Thymus (tissue), 11 donors: Measurements from ENCODE around the gene FAM89B. TPM values are rescaled to one million over a fixed set of nuclear protein-coding genes. Genes with fewer than 3 reads are reported as not detected.

Experiments used
- DNase-seq, 9 donors: peaks; one replicate each; pipeline ENCODE4 v3.0.0-alpha.2; 2013; ENCODE audit warnings: low spot score in 9 of 9, low read depth in 6 of 9, missing footprints in 1 of 9
- H3K27ac ChIP-seq, 2 donors: one replicate each; pipeline ENCODE4 v1.5.1; 2013; ENCODE audit warnings: control low read depth in 1 of 2, low read depth in 1 of 2, low read length in 1 of 2, mild to moderate bottlenecking in 1 of 2, moderate library complexity in 1 of 2
- H3K27me3 ChIP-seq, 2 donors: one replicate each; pipeline ENCODE4 v1.5.1; 2013; ENCODE audit warnings: low read length in 1 of 2; ENCODE audit not compliant: control insufficient read depth in 2 of 2, insufficient read depth in 1 of 2
- H3K36me3 ChIP-seq, 2 donors: one replicate each; pipeline ENCODE4 v1.5.1; 2013; ENCODE audit warnings: low read length in 1 of 2, mild to moderate bottlenecking in 1 of 2, moderate library complexity in 1 of 2; ENCODE audit not compliant: control insufficient read depth in 2 of 2, insufficient read depth in 2 of 2
- H3K4me1 ChIP-seq, 2 donors: one replicate each; pipeline ENCODE4 v1.5.1; 2013; ENCODE audit warnings: low read length in 2 of 2; ENCODE audit not compliant: control insufficient read depth in 2 of 2, insufficient read depth in 2 of 2
- H3K4me3 ChIP-seq, 2 donors: one replicate each; pipeline ENCODE4 v1.5.1; 2013; ENCODE audit warnings: low read length in 2 of 2, control low read depth in 1 of 2, mild to moderate bottlenecking in 1 of 2
- H3K9me3 ChIP-seq, 2 donors: one replicate each; pipeline ENCODE4 v1.5.1; 2013; ENCODE audit warnings: low read length in 1 of 2, mild to moderate bottlenecking in 1 of 2; ENCODE audit not compliant: control insufficient read depth in 2 of 2, insufficient read depth in 1 of 2
- WGBS: extraction: QIAGEN DNeasy Blood & Tissue Kit; methylation state at CpG from one replicate; pipeline ENCODE4 v1.1.7; 2013; 5-methylcytosine and 5-hydroxymethylcytosine counted together
- polyA plus RNA-seq: library from polyadenylated mRNA; stranded (reverse); fragments of 200-250 nt; gene quantifications from one replicate; pipeline ENCODE4 v1.2.3, GENCODE V29; 2013
- total RNA-seq: library from RNA; stranded (reverse); fragments of 120-200 nt; gene quantifications from one replicate; pipeline ENCODE4 v1.2.4, GENCODE V29; 2013
- donor health status: healthy.

The FAM89B gene
- total and polyA plus RNA-seq, 2 donors: 47.2 to 62.2 TPM

DNA sequence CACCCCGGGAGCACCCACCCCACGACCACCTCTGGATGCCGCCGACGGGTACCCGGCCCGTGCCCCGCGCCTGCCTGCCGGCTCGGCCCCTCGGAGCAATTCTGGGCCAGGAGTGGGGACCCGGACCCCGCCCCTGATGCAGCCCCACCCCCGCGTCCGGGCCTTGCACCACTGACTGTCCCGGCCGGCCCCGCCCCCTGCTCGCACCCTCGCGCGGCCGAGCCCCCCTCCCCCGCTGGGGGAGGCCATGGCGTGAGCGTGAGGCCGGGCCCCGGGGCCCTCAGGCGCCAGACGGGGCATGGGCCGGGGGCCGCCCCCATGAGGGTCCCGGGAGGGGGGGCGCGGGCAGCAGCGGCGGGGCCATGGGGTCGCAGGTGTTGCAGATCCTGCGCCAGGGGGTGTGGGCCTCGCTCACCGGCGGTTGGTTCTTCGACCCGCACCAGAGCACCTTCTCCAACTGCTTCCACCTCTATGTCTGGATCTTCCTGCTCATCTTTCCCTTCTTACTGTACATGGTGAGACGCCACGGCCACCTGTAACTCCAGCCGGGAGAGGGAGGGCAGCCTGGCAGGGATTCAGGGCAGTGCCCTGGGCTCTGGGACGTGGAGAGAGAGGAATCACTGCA lies 43.7 kb downstream of the FAM89B start:
- Histone ChIP-seq H3K4me1 (peaks cover 32 to 43% of the 10 kb centered on the region in 2 donors), H3K36me3 (peaks cover 51 to 61% of the 10 kb centered on the region in 2 donors), H3K27me3 (no peaks in the 10 kb centered on the region), H3K27ac (peak overlapping the region; percentile 94 to 97), H3K4me3 (peak overlapping the region; percentile 86 to 87), H3K9me3 (peaks cover 0 to 3% of the 10 kb centered on the region in 2 donors)
- no peak for DNase-seq
- WGBS: 2% methylated on average over 50 of the region's 50 CpGs

DNA sequence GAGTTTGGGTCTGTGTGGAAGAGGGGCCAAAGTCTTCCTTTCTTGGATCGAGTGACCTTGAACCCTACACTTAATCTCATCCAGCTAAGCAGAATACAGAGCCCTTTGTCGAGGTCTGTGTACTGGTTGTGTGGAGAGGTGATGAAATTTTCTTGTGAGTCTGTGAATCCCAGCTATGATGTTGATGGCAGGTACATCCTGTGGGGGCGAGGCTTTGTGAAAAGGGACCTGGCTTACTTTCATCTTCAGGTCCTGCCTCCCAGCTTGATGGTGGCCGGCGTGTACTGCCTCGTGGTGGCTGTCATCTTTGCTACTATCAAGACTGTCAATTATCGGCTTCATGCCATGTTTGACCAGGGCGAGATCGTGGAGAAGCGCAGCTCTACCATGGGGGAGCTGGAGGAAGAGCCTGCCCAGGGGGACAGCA lies 44.2 kb downstream of the FAM89B start:
- peaks cover 0 to 3% of the 10 kb centered on the region in 2 donors for H3K9me3 ChIP-seq
- no peaks in the 10 kb centered on the region for H3K27me3 ChIP-seq
- peaks cover 56 to 62% of the 10 kb centered on the region in 2 donors for H3K36me3 ChIP-seq
- peak overlapping the region; percentile 86 to 87 for H3K4me3 ChIP-seq
- whole genome bisulfite sequencing: 82% methylated on average over 10 of the region's 10 CpGs
- peaks cover 29 to 38% of the 10 kb centered on the region in 2 donors for H3K4me1 ChIP-seq
- DNase-seq: no peak
- peak overlapping the region in 1 of 2 donors; percentile 53 for H3K27ac ChIP-seq

DNA sequence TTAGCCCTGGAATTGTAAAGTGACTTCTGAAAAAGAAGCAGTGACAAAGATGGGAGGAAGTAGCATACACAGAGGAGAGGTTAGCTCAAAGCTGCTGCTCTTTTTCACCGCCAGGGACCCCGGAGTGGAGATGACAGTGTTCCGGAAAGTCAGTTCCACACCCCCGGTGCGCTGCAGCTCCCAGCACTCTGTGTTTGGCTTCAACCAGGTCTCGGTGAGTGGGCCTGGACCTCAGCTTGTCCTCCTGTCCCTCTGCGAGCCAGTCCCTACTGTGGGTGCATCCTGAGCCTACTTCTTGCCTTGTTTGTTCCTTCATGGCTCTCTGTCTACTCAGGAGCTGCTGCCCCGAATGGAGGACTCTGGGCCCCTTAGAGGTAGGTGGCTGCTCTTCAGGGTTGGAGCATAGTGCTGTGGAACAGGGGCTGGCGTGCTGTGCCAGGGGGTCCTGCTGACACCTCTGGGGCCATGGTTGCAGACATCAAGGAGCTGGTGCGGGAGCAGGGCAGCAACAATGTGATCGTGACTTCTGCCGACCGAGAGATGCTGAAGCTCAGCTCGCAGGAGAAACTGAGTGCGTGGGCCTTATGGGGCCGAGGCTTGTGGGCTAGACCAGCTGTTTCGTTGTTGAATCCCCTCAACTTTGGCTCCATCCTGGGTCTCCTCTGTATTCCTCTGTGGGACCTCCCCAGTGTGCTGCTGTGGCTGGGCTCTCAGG lies 45.0 kb downstream of the FAM89B start:
- peaks cover 23 to 31% of the 10 kb centered on the region in 2 donors for H3K4me1 ChIP-seq

DNA sequence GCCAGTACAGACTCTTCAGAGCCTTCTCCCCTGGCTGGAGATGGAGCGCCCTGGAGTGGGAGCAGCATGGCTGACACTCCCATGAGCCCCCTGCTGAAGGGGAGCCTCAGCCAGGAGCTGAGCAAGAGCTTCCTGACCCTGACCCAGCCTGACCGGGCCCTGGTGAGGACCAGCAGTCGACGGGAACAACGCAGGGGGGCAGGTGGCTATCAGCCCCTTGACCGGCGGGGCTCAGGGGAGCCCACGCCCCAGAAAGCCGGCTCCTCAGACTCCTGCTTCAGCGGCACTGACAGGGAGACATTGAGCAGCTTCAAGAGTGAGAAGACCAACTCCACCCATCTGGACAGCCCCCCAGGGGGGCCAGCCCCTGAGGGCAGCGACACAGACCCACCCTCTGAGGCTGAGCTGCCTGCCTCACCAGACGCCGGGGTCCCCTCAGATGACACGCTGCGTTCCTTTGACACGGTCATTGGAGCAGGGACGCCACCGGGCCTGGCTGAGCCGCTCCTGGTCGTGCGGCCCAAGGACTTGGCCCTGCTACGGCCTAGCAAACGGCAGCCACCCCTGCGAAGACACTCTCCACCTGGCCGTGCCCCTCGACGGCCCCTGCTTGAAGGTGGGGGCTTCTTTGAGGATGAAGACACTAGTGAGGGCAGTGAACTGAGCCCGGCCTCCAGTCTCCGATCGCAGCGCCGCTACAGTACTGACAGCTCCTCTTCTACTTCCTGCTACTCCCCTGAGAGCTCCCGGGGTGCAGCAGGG lies 45.8 kb downstream of the FAM89B start:
- peaks cover 0 to 3% of the 10 kb centered on the region in 2 donors for H3K9me3 ChIP-seq
- no peak overlapping the region for H3K27ac ChIP-seq
- no peaks in the 10 kb centered on the region for H3K27me3 ChIP-seq
- peaks cover 60 to 61% of the 10 kb centered on the region in 2 donors for H3K36me3 ChIP-seq
- H3K4me3 ChIP-seq: no peak overlapping the region
- peaks cover 14 to 22% of the 10 kb centered on the region in 2 donors for H3K4me1 ChIP-seq
- no peak for DNase-seq
- WGBS: 97% methylated on average over 33 of the region's 33 CpGs

More for the DNA sequence above, 45.0 kb downstream of the FAM89B start:
- no peak overlapping the region for H3K27ac ChIP-seq
- no peak for DNase-seq
- peaks cover 62% of the 10 kb centered on the region in 2 donors for H3K36me3 ChIP-seq
- no peaks in the 10 kb centered on the region for H3K27me3 ChIP-seq
- peak overlapping the region in 1 of 2 donors; percentile 86 for H3K4me3 ChIP-seq
- peaks cover 0 to 3% of the 10 kb centered on the region in 2 donors for H3K9me3 ChIP-seq
- 95% methylated on average over 17 of the region's 17 CpGs for WGBS

DNA sequence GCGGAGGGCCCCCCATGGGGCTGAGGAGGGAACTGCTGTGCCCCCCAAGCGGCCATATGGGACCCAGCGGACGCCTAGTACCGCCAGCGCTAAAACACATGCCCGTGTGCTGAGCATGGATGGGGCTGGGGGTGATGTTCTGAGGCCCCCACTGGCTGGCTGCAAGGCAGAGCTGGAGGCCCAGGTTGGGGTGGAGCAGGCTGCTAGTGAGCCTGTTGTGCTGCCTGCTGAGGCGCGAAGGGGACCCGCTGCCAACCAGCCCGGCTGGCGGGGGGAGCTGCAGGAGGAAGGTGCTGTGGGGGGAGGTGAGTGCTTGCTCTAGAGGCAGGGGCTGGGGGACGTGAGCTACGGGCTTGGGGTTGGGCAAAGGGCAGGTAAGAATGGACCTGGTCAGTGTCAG lies 46.4 kb downstream of the FAM89B start:
- DNase-seq: no peak
- 98% methylated on average over 14 of the region's 14 CpGs for WGBS
- Histone ChIP-seq H3K27me3 (no peaks in the 10 kb centered on the region), H3K27ac (no peak overlapping the region), H3K4me3 (no peak overlapping the region), H3K9me3 (peaks cover 0 to 3% of the 10 kb centered on the region in 2 donors), H3K36me3 (peaks cover 66 to 67% of the 10 kb centered on the region in 2 donors), H3K4me1 (peaks cover 11 to 17% of the 10 kb centered on the region in 2 donors)

DNA sequence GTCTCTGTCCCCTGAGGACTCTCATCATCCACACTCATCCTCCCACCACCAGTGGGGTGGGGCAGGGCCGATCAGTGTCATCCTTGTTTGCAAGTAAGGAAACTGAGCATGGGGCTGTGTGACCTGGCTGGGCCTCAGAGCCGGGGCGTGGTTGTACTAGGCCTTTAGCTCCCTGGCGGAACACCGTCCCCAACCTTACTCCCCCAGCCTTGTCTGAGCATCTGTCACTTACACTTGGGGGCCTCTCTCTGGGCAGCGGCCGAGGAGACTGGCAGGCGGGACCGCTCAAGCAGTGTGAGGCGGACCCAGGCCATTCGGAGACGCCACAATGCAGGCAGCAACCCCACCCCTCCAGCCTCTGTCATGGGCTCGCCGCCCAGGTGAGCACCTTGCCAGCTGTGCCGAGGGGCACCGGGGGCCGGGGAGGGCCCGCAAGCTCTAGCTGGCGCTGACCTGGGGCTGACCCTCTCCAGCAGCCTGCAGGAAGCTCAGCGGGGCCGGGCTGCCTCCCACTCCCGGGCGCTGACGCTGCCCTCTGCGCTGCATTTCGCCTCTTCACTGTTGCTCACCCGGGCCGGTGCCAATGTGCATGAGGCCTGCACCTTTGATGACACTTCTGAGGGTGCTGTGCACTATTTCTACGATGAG lies 47.1 kb downstream of the FAM89B start:
- 97% methylated on average over 29 of the region's 29 CpGs for WGBS
- no peaks in the 10 kb centered on the region for H3K9me3 ChIP-seq
- H3K4me3 ChIP-seq: no peak overlapping the region
- H3K4me1 ChIP-seq: peaks cover 11 to 16% of the 10 kb centered on the region in 2 donors
- H3K27me3 ChIP-seq: no peaks in the 10 kb centered on the region
- no peak for DNase-seq
- H3K36me3 ChIP-seq: peaks cover 73% of the 10 kb centered on the region in 2 donors
- no peak overlapping the region for H3K27ac ChIP-seq

- Histone ChIP-seq H3K4me1 (peaks cover 11 to 12% of the 10 kb centered on the region in 2 donors), H3K27ac (no peak overlapping the region), H3K4me3 (no peak overlapping the region), H3K27me3 (no peaks in the 10 kb centered on the region), H3K36me3 (peaks cover 85 to 86% of the 10 kb centered on the region in 2 donors), H3K9me3 (no peaks in the 10 kb centered on the region)
- DNase-seq: no peak
- WGBS: 98% methylated on average over 19 of the region's 19 CpGs
Observed at GRCh38 chr11:65620666-65621065, 48.3 kb downstream of the FAM89B start.

GRCh38 chr11:65621460-65621859 lies 49.1 kb downstream of the FAM89B start:
- peaks cover 93 to 94% of the 10 kb centered on the region in 2 donors for H3K36me3 ChIP-seq
- no peaks in the 10 kb centered on the region for H3K27me3 ChIP-seq
- no peak overlapping the region for H3K4me3 ChIP-seq
- WGBS: 99% methylated on average over 14 of the region's 14 CpGs
- H3K27ac ChIP-seq: no peak overlapping the region
- no peaks in the 10 kb centered on the region for H3K9me3 ChIP-seq
- DNase-seq: no peak
- peaks cover 8% of the 10 kb centered on the region in 2 donors for H3K4me1 ChIP-seq
